Brain pericyte (primary cell): ENCODE measurements around the gene DDR1.
"Not testable (repeated sequence)": the region's sequence is repeated elsewhere in the genome, so short reads cannot be mapped to it uniquely, and the experiment has no call there.

Experiments used
- DNase-seq: peaks from one replicate; pipeline ENCODE4 v3.0.0-alpha.2; 2012; ENCODE audit warnings: low read depth, low spot score

Gene DDR1

DNA sequence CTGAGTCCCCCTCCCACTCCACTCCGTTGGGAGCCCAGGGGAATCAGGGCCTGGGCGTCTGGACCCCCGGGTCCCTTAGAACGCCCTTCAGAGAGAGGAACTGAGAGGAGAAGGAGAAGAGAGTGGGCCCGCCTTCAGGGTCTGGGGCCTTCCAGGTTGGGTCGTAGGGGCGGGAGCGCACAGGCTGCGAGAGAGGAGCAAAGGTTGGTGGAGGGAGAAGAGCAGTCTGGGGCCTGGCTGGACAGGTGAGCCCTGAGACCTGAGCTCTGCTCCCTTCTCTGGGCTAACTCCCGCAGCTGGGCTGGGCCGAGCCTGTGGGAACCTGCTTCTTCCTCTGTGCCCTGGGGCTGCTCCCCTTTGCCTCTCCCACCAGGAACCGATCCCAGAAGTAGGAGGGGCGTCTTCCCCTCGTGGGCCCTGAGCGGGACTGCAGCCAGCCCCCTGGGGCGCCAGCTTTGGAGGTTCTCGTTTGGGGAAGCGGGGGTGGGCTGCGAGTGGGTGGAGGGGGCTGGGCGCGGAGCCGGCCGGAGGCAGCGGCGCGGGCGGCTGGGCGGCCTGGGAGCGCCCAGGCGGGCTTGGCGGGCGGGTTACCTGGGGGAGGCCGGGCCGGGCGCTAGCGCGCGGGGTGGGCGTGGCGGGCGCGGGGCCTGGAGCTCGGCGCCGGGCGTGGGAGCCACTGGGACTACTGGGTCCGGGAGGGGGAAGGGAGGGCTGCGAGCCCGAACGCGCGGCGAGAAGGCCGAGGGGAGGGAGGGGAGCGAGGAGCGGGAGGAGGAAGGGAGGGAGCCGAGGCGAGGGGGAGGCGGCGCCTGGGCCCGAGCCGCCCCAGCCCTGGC is at the start of gene DDR1:
Gene DDR1, plus strand, starts transcription at position 835 of the 836 bp plus-strand sequence. CDS start 4,211 bp downstream, outside the sequence.
- DNase-seq = no peak

DNA sequence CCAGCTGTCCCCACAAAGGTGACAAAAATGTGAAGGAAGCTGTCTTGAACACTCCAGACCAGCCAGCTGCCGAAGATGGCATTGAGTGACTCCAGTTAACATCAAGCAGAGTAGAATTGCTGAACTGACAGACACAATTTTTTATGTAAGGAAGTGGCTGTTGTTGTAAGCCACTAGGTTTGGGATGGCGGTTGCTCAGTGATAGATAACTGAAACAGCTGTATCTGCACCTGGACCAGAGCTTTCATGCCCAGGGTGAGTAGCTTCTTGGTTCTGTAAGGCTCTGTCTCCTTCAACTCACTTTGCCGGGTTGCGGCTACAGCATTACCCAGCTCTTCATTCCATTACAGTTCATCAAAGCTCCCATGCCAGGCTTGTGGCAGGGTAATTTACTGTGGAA is 49.7 kb upstream of the DDR1 start:
- DNase-seq = no peak

DNA sequence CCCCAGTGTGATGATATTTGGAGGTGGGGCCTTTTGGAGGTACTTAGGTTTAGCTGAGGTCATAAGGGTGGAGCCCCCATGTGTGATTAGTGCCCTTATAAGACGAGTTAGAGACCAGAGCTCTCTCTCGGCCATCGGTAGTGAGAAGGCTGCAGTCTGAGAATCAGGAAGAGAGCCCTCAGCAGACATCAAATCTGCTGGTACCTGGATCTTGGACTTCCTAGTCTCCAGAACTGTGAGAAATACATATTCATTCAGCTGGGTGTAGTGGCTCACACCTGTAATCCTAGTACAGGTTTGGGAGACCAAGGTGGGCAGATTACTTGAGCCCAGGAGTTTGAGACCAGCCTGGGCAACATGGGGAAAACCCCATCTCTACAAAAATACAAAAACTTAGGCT is 48.7 kb upstream of the DDR1 start:
- no peak for DNase-seq

DNA sequence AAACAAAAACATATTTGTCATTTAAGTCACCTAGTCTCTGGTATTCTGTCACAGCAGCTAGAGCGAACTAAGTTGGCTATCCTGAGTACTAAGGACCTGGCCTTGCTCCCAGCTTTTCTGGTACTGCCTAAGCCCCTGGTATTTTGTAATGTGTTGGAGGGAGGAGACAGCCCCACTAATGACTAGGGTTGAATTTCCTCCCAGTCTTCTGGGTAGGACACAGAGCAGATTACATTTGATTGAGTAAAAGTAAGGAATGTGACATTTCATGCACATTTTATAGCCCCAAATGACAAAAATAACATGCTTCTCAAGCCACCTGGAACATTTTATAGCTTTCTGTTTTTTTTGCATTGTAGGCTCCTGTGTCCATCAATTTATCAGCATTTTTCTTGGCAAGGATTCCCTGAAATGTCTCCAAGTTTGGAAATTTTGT is 47.9 kb upstream of the DDR1 start:
- no peak for DNase-seq

- DNase-seq = no peak
Measured at GRCh38 chr6:30836957-30837356, 47.4 kb upstream of the DDR1 start.

GRCh38 chr6:30837432-30837831 is 46.9 kb upstream of the DDR1 start:
- DNase-seq = no peak

GRCh38 chr6:30837870-30838269 is 46.4 kb upstream of the DDR1 start:
- DNase-seq = no peak

DNA sequence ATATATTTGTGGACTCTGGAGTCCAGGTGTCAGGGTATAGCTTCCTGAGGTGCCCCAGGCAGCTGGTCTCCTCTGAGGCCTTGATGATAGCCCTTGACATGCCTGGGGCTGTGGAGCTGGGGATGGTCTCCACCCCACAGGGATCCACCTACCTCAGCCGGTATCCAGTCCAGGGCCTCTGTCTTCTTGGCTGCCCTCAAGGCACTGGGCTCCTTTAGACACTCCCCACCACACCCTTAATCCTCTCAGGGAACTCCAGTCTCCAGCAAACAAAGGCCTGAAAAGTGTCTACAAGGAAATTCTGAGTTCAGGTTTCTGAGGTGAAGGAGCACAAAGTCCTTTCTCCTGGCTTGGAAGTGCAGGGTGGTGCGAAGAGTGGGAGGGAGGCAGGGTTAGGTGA is 44.6 kb upstream of the DDR1 start:
- no peak for DNase-seq

DNA sequence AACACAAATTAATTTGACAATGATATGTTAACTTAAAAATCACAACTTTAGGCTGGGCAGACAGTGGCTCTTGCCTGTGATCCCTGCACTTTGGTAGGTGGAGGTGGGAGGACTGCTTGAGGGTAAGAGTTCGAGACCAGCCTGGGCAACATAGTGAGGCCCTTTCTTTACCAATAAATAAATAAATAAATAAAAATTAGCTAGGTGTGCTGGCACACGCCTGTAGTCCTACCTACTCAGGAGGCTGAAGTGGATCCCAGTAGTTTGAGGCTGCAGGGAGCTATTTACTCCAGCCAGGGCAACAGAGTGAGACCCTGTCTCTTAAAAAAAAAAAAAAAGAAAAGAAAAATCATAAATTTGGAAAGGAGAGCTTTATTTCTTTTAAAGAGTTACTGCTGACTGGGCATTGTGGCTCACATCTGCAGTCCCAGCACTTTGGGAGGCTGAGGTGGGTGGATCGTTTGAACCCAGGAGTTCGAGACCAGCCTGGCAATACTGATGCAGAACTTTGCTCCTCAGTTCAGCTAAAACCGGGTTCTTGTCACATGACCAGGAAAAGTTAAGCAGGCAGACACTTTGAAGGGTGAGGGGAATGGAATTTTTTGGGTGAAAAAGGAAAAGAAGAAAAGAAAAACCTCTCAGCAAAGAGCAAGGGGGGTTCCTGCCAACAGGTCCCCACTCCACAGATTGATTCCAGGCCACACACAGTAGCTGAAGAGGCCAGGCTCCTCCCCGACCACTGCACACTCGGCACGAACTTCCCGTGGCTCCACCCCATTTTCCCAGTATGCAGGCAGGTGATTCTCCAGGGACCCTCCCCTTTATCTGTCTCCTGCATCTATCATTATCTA is 44.0 kb upstream of the DDR1 start:
- no peak for DNase-seq

DNA sequence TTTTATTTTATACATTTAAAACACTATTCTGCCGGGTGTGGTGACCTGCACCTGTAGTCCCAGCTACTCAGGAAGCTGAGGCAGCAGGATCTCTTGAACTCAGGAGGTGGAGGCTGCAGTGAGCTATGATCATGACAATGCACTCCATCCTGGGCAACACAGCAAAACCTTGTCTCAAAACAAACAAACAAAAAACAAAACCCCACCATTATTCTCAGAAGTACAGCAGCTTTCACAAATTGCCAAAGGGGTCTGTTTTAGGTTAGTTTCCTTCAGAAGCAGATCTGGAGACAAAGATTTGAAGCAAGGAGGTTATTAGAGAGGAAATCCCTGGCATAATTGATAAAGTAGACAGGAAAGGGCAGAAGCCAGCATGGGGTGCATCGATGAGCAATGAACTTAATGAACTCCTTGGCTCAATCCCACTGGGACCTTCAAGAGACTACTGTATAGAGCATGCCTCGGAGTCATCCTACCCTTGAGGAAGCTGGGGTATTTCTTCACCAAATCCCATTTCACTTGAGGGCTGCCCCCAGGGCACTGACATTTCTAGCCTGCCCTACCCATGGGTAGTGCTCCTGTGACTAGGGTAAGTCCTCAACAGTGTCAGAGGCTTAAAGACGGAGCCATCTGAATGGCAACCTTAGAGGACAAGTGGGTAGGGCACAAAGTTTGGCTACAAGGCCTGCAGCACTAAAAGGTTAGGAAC is 43.2 kb upstream of the DDR1 start:
- DNase-seq = no peak

DNA sequence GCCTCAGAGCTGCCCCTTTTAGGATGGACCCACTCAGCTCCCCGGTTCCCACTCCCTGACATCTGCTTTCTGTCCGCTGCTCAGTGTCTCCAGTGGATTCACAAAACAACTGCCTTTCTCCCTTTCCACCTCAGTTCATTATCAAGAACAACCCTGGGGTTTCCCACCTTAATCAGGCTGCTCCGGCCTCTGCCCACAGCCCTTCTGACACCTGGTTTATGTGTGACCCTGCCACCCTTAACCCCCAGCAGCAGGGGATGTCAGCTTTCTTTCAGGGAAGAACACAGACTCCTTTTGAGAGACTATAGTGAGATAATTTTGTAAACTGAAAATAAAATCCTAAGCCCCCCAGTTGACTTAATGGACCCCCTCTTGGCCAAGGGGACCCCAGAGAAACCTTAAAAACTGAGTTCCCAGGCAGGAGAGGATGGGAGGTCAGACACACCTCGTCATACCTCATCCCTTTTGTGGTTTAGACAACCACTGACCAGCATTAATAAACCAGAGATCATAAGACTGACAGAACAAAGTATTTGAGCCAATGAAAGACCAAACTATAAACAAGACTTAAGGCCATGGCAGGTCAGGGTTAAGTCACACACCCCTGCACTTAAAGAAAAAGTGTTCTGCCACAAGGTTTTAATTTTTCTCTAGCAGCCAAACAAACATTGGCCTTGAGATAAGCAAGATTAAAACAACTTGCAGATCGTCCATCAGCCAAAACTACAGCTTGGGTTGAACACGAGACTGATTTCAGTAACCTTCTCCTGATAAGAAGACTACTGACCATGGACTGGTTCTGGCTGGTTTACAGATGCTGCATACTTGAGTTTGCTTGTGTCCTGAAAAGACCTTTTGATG is 42.4 kb upstream of the DDR1 start:
- DNase-seq = no peak

DNA sequence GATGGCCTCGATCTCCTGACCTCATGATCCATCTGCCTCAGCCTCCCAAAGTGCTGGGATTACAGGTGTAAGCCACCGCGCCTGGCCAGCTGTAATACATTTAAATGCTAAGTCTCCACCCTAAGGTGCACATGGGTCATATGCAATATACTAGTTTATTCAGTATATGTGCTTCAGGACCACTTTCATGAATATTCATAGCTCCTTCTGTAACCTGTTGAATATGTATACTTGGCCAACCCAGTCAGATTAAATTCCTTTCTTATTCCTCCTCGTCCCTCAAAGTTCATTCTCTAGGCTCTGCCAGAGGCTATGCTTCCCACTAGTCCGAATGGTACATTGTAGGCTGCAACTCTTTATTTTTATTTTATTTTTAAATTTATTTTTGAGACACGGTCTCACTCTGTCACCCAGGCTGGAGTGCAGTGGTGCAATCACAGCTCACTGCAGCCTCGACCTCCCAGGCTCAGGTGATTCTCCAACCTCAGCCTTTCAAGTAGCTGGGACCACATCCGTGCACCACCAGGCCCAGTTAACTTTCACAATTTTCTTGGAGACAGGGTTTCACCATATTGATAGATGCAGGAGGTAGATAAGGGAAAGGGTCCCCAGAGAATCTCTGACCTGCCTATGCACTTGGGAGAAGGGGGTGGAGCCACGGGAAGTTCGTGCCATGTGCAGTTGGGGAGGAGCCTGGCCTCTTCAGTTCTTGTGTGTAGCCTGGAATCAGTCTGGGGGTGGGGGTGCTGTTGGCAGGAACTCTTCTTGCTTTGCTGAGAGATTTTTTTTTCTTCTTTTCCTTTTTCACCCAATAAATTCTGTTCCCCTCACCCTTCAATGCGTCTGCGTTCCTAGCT is 41.3 kb upstream of the DDR1 start:
- no peak for DNase-seq

- no peak for DNase-seq
Measured at GRCh38 chr6:30843611-30843998, 40.7 kb upstream of the DDR1 start.

- DNase-seq = no peak
Measured at GRCh38 chr6:30844118-30844535, 40.2 kb upstream of the DDR1 start.

GRCh38 chr6:30845183-30845582 is 39.1 kb upstream of the DDR1 start:
- DNase-seq = no peak

DNA sequence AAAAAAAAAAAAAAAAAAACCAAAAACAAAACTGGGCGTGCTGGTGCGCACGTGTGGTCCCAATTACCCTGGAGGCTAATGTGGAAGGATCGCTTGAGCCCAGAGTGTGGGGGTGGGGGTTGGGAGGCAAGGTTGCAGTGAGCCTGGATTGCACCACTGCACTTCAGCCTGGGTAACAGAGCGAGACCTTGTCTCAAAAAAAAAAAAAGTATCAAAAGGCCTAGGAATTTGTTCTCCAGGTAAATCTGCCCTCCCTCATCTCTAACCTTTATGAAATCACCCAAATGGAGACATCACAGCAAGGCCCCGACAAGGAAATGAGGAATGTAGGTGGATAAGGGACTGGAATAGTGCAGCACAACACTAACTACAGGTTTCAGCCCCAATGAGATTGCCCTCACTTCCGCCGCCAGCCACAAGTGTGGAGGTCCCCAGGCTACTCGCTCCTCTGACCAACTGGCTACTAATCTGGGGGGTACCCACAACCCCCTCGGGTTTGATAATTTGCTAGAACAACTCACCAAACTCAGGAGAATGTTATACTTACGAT is 36.8 kb upstream of the DDR1 start:
- no peak for DNase-seq

DNA sequence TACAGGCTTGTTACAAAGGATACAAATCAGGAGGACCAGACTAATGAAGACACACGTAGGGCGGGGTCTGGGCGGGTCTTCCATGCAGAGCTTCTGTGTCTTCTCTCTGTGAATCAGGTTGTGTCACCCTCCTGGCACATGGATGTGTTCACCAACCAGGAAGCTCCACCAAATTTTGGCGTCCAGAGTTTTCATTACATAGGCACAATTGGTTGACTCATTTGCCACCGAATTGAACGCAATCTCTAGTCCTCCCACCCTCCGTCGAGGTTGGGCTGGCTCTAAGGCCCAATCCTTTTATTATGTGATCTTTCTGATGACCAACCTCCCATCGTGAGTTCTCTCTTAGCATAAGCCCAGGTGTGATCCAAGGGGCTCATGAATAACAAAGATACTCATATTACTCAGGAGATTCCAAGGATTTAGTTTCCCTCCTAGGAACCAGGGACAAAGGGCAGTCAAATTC is 36.3 kb upstream of the DDR1 start:
- DNase-seq = no peak

DNA sequence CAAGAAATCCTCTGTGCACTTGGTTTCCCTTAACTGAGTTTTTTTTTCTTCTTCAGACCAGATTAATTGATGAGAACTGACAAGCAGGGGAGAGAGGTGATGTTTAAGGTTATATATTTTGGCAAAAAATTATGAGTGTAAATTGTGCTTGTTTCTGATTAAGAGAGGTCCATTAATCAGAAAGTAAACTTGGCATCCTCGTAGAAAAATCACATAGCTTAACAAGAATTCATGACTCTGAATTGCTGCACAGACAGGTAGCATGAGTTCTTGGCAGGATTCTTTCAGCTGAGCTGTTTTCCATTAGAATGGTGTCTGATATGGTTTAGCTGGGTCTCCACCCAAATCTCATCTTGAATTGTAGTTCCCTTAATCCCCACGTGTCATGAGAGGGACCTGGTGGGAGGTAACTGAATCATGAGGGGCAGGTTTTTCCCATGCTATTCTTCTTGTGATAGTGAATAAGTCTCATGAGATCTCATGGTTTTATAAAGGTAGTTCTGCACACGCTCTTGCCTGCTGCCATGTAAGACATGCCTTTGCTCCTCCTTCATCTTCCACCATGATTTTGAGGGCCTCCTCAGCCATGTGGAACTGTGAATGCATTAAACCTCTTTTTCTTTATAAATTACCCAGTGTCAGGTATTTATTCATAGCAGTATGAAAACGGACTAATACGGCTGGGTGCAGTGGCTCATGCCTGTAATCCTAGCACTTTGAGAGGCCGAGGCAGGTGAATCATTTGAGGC is 34.2 kb upstream of the DDR1 start:
- DNase-seq = no peak

- DNase-seq = not testable (repeated sequence)
Measured at GRCh38 chr6:30852459-30852858, 31.9 kb upstream of the DDR1 start.
